SH-SY5Y (cell line): ENCODE results near the gene SLC6A12.

ENCODE experiments used
- GATA2 ChIP-seq: IDR thresholded peaks from 2 replicates; pipeline ENCODE4 v1.6.1; 2011; ENCODE audit warnings: mild to moderate bottlenecking, low read depth, low read length
- GATA3 ChIP-seq: IDR thresholded peaks from 2 replicates; pipeline ENCODE4 v1.6.1; 2011; ENCODE audit warnings: low read depth, mild to moderate bottlenecking, low read length, moderate library complexity

- TF ChIP-seq GATA3 (no peak), GATA2 (no peak)
These were observed 27.8 kb downstream of the SLC6A12 start for GRCh38 chr12:186006-186625.
